Measurements from ENCODE around the gene MTTP.

The MTTP gene

GRCh38 chr4:99642725-99643489 lies 68.3 kb downstream of the MTTP start:
- DNase-seq, result no peak

- no peak for DNase-seq
Measured at GRCh38 chr4:99644453-99644852, 69.8 kb downstream of the MTTP start.

DNA sequence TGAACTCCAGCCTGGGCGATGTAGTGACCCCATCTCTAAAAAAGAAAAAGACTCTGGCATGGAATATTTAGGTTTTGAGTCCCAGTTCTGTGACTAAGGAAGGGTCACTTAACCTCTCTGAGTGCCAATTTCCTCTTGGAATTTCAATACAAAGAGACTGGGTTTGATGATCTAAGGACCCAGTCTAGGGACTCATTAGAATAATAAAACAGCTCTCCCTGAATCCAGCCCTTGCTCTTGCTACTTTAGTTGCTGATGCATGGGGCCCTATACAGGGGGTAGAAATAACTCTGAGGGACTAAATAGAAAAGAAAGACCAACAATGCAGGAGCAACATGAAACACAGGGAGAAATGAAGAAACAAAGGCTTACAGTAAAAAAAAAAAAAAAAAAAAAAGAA lies 70.4 kb downstream of the MTTP start:
- DNase-seq, result no peak

- DNase-seq, result no peak
Measured at GRCh38 chr4:99645638-99646037, 71.0 kb downstream of the MTTP start.

GRCh38 chr4:99647071-99647470 lies 72.4 kb downstream of the MTTP start:
- no peak for DNase-seq

- no peak for DNase-seq
Measured at GRCh38 chr4:99648321-99648720, 73.7 kb downstream of the MTTP start.

- no peak for DNase-seq
Measured at GRCh38 chr4:99649208-99649607, 74.6 kb downstream of the MTTP start.

GRCh38 chr4:99649778-99650177 lies 75.2 kb downstream of the MTTP start:
- DNase-seq, result no peak

GRCh38 chr4:99651016-99651769 lies 76.6 kb downstream of the MTTP start:
- DNase-seq, result no peak

DNA sequence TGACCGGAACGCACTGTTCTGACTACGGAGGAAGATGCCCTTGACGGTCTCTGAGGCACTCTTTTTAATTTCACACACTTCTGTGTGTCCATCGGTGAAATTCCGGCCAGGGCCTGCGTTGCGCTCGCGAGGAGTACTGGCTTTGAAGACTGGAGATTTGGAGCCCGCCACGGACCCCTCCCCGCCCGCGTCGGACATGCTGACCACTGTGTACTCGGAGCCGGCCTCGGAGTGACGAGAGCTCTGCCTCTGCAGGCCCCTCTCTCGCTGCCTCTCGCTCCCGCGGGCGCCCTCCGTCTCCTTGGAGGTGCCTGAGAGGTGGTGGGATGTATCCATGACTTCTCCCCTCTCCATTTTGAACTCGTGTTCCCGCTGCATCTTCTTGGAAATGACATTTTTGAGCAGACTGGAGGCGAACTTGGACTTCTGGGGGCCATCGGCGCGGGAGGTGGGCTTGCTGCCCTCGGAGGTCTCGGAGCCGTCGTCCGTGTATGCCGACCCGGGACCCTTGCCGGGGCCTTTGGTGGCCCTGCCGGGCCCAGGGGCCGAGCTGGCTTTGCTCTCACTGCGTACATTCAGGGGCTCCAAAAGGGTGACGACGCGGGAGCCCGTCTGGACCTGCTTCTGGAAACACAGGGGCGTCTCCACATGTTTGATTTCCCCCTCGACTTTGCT lies 77.3 kb downstream of the MTTP start:
- no peak for DNase-seq

GRCh38 chr4:99652596-99653436 lies 78.2 kb downstream of the MTTP start:
- DNase-seq, result no peak

DNA sequence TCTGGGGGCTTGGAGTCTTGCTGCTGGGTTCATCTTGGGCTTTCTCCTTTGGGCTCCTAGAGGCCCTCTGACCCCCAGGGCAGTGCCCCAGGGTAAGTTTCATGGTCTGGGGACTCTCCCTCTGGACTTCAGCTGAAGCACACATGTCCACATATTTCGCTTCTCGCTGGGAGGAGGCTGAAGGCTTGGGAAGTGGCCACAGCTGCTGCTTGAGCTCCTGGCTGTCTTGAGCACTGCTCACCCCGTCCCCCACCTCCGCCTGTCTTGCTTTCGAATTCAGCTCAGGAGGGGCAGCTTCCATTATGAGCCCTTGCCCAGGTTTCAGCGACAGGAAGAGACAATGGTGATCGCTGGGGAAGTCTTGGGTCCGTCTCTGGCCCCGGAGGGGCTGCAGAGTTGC lies 79.3 kb downstream of the MTTP start:
- no peak for DNase-seq

DNA sequence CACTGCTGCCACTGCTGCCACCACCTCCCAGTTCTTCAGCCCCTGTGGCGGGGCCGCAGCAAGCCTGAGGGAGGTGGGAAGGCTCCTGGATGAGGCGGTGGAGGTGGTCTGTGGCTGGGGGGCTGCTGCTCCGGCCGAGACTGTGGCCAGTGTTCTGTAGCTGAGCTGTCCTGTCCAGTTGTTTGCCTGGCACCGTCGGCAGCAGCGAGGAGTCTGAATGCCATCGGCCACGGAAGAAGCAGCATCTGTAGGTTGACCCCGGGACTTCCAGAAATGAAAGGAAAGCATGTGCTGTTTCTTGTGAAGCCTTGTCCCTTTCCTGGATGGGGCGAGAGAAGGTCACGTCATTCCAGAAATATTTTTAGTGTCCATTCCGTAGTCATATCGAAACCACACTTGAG lies 79.7 kb downstream of the MTTP start:
- DNase-seq, result no peak

- DNase-seq, result no peak
Measured at GRCh38 chr4:99655308-99656081, 80.9 kb downstream of the MTTP start.

- no peak for DNase-seq
Measured at GRCh38 chr4:99657798-99658197, 83.2 kb downstream of the MTTP start, which contains the start of gene C4orf54. TSS of gene C4orf54 (minus strand) at chr4:99657828. CDS start at chr4:99654648, 3,180 bp downstream.

DNA sequence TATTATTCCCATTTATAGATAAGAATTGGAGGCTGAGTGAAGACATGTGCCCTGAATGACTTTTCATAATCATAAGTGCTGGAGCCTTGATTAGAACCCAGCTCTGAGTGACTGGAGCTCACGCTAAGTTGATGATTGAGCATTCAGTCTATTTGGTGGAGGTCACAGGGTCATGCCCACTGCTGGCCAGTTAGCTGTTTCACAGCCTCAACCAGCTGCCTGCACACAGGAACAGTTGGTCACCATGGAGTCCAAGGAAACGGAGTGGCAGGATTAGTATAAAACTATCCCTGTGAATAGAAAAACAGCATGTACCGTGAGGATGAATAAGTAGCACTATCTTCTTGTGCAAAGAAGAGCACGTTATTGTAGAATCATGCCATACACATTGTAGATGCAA lies 84.0 kb downstream of the MTTP start:
- DNase-seq, result no peak

DNA sequence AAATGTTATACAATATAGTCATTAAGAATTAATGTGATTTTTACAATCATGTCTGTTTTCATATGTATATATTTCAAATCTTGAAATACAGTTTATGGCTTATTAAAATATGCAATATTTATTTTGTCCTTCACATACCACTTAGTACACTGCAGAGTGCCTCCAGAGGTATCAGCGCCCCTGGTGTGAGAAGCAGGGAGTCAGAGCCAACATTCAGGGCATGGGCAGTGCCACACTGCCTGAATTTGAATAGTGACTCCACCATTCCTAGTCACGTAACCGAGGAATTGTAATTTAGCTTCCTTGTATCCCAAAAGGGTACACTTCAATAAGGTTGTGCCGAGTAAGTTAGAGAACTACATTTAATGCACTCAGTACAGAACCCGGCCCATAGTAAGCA lies 87.3 kb downstream of the MTTP start:
- no peak for DNase-seq

DNA sequence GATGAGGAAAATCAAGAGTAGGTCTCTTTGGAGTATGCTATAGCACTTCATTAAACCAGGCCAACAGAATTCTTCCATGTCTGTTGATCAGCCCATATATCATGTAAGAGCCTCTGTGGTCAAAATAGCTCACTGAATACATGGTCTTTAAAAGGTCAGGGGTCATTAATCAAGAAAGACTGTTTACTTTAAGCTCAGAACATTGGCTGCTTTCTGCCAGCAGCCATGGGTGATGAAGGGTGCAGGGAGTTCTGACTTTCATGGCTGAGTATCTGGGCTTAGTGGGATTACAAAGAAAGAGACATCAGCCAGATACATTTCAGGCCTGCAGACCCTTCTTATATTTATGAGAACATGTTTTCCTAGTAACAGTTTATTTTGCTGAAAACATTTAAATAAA lies 90.1 kb downstream of the MTTP start:
- DNase-seq, result no peak

- no peak for DNase-seq
Measured at GRCh38 chr4:99665983-99666382, 91.4 kb downstream of the MTTP start.

DNA sequence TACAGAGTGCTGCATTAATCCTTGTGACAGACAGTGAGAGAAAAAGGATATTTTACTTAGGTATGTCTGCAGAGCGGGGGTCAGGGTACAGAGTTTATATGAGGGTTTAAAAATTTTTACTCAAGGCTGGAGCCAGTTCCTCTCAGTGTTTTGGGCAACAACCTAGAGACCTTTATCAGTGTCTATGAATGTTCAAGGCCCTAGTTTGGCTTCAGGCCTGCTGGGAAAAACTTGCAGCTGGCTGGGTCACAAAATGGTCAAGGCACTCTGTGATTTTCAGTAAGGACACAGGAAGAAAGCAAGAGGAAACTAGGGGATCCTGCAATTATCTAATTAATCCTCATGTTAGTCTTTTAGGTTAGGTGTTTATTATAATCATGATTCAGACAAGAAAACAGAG lies 93.8 kb downstream of the MTTP start:
- no peak for DNase-seq

GRCh38 chr4:99669084-99669483 lies 94.5 kb downstream of the MTTP start:
- DNase-seq, result no peak
